ENCODE measurements around the gene INPP5D.
"Not testable (repeated sequence)": the region's sequence is repeated elsewhere in the genome, so short reads cannot be mapped to it uniquely, and the experiment has no call there.

Gene INPP5D

DNA sequence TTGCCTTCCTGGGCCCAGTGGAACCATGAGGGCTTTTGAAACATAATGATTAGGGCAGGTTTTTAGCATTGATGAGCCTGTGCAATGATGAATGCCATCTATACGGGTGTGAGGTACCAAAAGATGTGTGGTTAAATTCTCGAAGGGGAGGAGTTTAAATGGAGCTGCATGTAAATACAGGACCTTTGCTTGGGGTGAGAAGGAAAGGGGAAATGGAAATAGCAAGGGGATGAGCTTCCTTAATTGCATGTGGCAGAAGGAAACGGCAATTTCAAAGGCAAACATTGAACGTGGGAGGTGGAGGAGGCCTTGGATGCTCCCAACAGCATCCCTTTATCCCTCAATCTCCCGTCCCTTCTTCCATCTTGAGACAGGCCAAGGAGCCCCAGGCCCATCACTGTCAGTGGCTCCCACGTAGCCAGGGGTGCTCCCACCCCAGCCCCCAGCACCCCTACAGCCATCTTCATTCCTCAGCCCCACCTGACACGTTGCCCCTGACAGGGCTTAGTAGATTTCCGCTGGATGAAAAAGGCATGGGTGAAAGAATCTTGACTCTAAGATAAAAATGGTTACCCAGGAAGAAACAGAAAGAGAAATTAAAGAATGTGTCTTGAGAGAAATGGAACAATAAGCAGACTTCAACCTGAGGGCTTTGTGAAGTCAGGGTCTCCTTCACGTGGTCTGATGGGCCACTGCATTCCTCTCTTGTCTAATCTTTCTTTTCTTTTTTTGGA, 32.5 kb downstream of the INPP5D start:
- DNase-seq = no peak

DNA sequence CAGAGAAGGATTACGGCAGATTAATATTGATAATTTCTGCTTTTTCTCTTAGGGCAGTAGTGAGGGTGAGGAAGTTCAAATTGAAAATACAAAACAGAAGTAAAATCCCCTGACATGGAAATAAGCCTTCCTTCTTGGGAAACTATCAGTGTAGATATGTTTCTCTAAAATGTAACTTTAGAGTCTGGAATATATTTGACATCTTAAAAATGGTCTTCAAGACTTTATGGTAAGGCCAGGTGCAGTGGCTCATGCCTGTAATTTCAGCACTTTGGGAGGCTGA, 33.0 kb downstream of the INPP5D start:
- no peak for DNase-seq

DNA sequence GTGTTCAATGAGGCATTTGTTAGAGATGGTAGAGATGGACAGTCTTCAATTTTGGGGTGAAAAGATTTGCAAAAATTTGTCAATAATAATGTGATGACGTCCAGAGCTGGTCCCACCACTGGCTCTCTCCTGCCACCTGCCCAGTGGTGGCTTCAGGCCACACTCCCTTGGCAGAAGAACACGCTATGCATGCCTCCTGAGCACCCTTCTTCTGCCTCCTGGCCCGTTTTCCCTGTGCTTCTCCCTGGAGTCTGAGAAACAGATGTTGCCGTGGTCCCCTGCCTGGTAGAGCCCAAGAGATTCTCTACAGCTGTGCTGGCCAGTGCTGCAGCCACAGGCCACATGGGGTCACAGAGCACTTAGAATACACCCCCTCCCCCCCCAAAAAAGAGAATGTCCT, 33.6 kb downstream of the INPP5D start:
- DNase-seq = no peak

DNA sequence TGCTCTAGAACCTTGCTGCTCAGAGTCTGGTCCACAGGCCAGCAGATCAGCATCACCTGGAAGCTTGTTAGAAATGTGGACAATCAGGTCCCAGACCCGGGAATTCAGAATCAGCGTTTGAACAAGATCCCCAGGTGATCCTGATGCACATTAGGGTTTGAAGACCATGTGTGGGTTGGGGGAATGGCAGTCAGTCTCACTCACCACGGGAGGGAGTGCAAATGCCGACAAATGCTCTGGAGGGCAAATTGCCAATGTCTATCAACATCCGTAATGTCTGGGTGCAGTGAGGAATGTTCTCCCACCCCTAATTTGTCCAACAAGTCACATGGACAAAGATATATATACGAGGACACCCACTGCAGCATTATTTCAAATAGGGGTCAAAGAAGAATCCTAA, 34.5 kb downstream of the INPP5D start:
- DNase-seq = no peak

DNA sequence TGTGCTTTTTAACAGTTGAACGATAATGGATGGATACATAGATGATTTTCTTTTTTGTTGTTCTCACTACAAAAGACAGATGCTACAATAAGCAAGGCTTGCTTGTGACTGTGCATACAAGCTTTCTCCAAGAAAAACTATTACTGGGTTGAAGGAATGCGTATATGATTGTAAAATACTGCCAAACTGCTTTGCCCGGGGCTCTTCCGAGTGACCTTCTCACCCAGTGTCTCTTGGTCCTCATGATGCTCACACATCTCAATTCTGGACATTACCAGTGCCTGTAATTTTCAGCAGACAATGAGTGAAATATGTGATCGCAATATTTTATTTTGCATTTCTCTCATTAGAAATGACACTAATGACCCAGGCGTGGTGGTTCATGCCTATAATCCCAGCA, 35.9 kb downstream of the INPP5D start:
- DNase-seq = no peak

DNA sequence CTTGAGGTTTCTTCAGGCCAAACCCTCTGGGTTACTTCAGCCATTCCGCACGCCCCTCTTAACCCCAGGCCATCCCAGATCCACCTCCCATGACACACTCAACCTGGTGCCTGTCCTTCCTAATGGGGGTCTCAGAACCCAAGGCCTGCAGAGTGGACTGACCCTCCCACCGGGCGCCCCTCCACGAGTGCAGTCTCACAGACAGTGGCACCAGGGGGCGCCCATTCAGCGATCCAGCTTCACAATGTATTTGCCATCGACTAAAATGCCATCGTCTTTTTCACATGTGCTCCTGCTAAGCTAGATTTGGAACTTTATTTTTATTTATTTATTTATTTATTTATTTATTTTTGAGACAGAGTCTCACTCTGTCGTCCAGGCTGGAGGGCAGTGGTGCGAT, 38.5 kb downstream of the INPP5D start:
- DNase-seq = no peak

DNA sequence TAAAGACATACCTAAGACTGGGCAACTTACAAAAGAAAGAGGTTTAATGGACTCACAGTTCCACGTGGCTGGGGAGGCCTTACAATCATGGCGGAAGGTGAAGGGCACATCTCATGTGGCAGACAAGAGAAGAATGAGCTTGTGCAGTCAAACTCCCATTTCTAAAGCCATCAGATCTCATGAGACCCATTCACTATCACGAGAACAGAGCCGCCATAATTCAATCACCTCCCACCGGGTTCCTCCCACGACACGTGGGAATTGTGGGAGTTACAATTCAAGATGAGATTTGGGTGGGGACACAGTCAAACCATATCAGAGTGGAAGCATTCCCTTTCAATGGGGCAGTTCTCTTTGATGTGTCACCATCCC, 39.7 kb downstream of the INPP5D start:
- DNase-seq = not testable (repeated sequence)

DNA sequence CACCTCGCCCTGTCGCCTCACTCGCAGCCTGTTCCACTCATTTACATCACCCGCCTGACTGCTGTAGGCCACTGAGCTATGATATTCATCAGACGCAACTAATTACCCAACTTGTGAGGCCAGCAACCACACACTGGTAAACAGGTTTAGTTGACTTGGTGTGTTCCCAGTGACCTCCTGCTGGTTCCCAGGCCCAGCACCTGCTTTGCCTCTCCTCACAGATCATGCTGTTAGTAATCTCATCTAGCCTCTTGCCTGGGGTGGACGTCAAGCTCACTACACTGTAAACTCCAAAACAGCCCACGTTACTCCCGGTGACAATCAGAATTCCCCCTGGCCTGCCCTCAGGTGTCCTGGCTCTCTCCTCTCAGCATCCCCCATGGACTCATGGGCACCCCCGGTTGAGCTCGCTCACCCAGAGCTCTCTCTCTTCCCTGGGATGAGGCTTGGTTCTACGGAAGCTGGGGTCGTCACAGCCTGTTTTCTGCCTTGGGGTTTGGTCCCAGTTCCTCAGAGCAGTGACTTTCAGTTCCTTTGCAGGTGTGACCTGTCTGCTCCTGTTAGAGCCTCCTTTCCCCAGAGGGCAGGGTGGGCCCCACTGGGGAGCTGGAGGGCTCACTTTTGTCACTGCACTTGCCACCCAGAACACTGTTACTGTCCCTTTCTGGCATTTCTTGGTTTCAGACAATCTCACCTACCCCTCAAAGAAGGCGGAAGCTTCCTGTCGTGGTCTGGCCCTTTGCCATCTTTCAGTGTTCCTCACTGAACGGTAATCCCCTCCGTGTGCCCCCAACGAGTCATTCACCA, 40.3 kb downstream of the INPP5D start:
- DNase-seq = no peak

DNA sequence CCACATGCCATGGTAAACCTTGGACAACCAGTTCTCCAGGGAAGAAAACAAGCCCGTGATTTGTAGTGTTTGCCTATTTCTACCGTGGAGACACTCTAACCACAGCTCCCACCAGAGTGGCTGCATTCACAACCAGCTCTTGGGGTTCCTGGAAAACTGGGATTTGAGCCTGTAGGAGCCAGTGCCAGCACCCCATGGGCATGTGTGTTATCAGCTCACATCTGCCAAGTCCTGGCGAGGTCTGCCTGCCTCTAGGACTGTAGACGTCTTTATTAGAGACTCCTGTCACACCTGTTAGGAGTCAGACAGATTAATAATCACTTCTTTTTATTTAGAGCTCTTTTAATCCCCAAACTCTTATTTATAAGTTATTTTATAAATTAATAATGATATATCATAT, 41.0 kb downstream of the INPP5D start:
- no peak for DNase-seq

DNA sequence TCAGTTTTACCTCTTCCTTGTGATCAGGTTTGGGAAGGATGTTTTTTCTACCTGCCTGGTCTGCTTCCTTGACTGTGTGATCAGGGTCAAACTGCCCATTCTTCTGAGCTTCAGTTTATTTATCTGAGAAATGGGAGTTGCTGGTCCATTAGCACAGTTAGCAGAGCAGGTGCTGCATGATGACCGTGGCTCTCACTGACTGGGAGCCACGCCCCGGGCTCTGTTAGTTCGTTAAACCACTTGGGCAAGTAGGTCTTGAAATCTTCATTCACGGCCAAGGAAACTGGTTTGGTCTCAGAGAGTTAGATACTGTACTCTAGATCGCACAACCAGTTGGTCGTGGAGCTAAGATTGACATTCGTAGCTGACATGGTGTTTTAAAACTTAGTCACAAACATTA, 41.7 kb downstream of the INPP5D start:
- DNase-seq = no peak

DNA sequence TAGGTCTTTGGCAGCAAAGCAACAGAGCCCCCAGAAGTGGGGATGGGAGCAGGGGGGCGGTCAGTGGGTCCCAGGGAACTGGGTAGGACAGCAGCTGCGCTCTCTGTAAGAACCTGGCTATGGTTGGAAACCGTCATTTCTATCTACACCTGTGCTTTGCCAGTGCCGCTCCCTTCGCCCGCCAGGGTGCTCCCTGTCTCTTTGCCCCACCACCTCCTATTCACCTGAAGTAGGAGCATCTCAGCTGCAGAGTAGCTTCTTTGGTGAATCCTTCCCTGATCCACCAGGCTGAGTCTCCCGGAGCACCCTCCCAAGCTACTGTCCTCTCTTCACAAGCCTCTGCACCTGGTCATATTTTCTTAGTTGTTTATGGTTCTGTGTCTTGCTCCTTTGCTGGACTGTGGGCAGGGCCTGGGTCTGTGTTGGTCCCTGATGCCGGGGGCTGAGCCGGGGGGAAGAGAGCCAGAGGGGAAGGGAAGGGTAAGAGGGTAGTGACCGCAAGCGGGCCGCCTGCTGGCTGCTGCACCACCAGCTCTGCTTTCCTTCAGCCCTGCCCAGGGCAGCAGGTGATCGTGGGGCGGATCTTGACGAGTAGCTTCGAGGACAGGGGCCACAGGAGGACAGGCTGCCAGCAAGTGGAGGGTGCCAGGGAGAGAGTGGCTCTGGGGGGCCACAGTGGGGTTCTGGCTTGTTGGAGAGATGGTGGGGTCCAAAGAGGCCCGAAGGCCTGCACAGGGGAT, 45.2 kb downstream of the INPP5D start:
- no peak for DNase-seq

DNA sequence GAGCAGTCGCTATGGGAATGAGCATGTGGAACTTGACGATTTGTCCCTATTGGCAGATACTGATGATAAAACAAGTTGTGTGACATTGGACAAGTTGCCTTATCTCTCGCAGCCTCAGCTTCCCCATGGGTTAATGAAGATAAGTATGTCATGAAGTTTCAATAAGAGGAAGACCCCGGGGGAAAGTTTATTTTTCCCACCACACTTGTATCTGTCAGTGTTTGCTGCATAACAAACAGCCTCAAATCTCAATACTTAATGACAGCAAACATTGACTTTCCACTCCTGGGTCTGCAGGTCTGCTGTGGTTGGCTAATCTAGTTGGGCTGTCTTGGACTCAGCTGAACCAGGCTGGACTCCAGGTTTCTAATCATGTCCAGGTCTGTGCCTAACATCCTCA, 45.8 kb downstream of the INPP5D start:
- DNase-seq = no peak

DNA sequence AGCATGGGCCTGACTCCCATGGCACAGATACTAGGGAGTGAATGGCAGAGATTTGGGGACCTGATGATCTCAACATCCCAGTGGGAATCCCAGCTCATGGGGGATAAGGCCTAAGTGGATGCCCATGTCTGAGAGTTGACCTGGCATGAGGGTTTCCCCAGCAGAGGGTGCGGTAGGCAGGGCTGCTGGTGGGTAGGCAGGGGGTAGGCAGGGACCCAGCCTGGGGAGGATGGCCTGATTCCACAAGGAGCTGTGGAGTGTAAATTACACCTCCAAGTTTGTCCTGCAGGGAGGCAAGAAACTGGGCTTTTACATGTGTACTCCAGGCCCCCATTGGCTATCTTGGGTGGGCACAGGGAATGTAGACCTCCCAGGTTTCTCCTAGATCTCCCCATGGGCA, 46.9 kb downstream of the INPP5D start:
- no peak for DNase-seq

DNA sequence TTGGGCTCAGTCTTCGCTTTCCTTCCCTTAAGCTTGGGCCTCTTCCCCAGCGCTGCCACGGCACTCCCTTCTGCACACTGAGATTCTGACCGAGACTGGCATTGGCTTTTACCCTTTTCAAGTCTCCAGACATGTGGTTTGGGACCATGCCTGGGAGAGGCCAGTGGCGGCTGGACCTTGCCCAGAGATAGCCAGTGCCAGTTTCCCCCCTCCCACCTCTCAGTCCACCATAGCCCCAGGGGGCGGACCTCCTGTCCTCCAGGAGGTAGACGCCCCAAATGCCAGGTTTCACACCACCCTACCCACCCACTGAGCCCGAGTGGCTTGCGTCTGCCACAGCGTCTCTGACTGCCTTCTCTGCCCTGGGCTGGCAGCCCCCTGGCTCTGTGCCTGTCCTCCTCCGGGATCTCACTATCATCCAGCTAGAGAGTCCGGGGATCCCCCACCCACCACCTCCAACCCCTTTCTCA, 47.7 kb downstream of the INPP5D start:
- DNase-seq = no peak

DNA sequence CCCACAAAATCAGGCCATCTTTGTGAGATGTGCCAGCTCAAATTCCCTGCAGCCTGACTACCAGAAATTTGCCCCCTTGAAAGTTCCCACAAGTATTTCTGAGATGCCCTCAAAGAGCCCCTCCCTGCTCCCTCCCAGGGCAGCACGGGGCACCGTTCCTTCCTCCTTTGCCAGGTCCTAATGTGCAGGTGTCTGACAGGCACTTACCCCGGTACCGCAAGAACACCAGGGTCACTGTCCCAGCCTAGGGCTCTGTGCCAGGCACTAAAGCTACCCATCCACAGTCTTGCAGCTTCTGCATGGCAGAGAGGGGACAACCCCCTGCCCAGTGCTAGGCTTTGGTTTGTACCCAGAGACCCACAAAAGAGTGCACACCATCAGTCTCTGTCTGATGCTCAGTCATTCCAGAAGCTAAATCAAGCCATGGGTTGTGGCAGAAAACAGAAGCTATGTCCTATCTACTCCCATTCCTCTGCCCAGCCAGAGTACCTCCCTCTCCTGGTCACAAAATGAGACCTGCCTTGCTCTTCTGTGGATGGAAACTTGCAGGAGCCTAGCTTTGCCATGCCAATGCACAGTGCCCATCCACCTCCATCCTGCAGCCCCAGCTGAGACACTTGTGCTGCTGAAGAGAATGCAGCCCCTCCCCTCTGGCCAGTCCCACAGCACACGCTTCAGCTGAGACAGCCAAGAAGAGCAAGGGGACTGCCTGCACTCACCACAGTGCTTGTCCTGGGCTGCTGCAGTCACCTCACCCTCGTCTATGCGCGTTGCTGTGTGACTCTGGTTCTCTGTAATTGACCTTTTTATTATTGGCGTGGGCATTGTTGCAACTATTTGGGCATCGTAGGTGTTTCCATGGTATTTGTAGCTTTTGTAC, 48.7 kb downstream of the INPP5D start:
- DNase-seq = no peak

DNA sequence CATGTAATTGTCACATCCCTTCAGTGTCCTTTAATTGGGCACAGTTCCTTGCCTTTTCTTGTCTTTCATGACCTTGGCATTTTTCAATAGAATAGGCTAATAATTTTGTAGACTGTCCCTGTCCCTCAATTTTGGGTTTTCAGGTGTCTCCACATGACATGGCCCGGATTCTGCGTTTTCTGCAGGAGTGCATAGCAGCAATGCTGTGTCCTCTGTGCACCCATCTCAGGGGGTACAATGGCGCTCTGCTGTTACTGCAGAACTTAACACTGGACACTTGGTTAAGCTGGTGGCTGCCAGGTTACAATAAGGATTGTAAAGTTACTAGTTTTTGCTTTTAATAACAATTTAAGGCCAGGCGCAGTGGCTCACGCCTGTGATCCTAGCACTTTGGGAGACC, 51.3 kb downstream of the INPP5D start:
- DNase-seq = no peak

DNA sequence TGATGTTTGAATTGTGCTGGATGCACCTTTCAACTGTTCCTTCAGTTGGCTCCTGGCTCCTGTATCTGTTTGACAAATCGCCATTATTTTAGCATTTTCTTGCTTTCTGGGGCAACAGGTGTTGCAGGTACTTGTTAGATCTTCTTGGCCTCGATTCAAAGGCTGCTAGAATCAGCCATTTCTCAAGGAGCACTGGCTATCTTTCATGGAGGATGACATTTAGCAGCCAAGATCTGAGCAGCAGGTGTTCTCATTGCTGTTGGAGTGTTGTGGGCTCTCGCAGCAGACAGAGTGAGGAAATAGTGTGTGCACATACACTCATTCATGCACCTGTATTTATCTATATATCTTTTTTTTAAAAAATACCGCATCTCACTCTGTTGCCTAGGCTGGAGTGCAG, 52.2 kb downstream of the INPP5D start:
- DNase-seq = no peak

DNA sequence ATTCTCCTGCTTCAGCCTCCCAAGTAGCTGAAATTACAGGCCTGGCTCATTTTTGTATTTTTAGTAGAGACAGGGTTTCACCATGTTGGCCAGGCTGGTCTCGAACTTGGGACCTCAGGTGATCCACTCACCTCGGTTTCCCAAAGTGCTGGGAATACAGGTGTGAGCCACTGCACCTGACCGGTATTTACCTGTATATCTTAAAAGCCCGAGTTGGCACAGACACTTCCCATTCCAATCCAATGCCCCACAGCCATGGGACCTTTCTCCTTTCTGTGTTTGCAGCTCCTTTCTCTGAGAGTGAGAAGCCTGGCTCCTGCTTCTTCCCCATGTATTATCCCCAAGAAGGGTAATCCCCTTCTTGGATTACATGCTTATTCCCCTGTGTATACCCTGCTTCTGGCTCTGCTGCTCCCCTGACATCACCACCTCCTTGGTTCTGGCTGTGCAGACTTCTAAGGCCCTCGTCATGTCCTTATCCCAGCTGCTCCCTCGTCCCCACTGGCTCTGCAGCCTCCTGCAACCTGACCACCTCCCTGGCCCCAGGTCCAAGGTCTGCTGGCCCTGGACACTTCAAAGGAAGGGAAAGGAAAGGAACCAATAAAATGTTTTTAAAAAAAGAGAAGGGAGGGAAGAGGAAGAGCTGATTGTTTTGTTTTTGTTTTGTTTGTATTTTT, 52.8 kb downstream of the INPP5D start:
- DNase-seq = no peak

DNA sequence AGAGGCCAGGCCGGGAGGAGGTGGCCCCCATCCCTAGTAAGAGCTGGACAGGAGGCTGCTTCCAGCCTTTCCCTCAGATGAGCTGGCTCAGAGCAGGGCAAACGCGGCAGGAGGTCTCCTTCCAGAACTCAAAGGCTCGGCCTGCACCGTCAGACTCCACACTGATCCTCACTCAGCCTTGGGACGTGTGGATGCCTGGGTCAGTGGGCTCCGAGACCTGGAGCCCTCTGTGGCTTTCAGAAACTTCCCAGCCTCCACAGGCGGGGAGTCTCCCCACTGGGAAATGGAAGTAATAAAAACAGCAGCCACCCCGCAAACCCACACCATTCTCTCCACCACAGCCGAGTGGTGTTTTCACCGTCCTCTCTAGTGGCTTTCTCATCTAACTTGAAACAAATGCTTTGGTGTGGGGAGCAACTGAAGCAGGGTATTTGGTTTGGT, 54.3 kb downstream of the INPP5D start:
- DNase-seq = no peak

DNA sequence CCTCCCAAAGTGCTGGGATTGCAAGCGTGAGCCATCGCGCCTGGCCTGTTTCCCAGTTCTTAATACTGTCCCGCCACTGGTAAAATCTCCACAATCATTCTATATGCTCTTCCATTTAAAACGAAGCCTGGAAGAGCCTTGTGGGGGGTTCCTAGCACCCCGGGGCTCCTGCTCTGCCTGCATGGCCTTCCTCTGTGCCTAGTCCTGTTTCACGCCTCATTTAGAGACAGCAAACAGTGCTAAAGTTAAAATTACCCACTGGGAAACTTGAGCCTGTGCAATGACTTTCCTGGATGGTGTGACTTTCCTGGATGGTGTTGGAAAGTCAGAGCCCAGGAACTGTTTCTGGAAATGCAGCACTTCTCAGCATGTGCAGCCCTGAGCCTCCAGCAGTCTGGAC, 55.0 kb downstream of the INPP5D start:
- no peak for DNase-seq

DNA sequence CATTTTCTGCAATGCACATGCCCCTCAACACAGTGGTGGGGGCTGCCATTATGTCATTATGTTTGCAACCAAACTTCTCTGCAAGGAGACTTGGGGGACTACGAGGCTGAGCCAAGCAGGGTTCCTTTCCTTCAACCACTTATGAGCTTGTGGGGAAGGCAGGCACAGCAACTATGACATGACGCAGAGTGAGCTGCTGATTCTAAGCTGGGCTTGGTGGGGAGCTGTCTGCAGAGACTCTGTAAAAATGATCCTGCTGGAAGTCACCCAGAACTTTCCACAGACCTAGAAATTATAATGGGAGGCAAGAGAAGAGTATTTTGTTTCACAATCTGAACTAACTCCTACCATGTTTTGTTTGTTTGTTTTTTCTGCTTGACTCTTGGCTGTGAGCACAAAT, 55.6 kb downstream of the INPP5D start:
- DNase-seq = no peak

Data from anterior cingulate cortex (tissue), 58 donors.